H1 (cell line): Measurements from ENCODE around the gene NOTCH4. TPM values are rescaled to one million over a fixed set of nuclear protein-coding genes. Genes with fewer than 3 reads are reported as not detected.

Source experiments
- CTCF ChIA-PET: fragments of 300-600 bp; sonication (Branson Sonifier 250); formaldehyde crosslinking; loops from one replicate; lab custom pipeline; 2021; ENCODE audit not compliant: partially characterized antibody; lab: Charles Lee
- POLR2A ChIA-PET: fragments of 300-600 bp; sonication (Branson Sonifier 250); formaldehyde crosslinking; loops from one replicate; lab custom pipeline; 2021; ENCODE audit warnings: inconsistent platforms; ENCODE audit not compliant: partially characterized antibody; lab: Charles Lee
- DNase-seq, 2 experiments: peaks; one replicate each; pipeline versions ENCODE4 v3.0.0 to v3.0.0-alpha.2; 2010 to 2022; ENCODE audit warnings: low spot score in 2 of 2, low read depth in 1 of 2, mixed read lengths in 1 of 2
- FAIRE-seq: peaks from 2 replicates; lab custom pipeline; 2011; peaks lifted over from hg19 to GRCh38; lab: Jason Lieb, UNC
- H2AFZ ChIP-seq: 2 replicates; pipeline ENCODE4 v1.8.1; 2012; ENCODE audit warnings: low read length, inconsistent platforms
- H2AK5ac ChIP-seq: 2 replicates; pipeline ENCODE4 v1.6.1; 2013; ENCODE audit warnings: low read depth, low read length
- H2BK120ac ChIP-seq: replicated peaks from 2 replicates; pipeline ENCODE3; 2013; ENCODE audit warnings: low read depth, low read length, inconsistent platforms
- H2BK12ac ChIP-seq: 2 replicates; pipeline ENCODE4 v1.6.1; 2013; ENCODE audit warnings: low read depth, low read length
- H2BK15ac ChIP-seq: 2 replicates; pipeline ENCODE4 v1.6.1; 2013; ENCODE audit warnings: low read length
- H2BK20ac ChIP-seq: 2 replicates; pipeline ENCODE4 v1.6.1; 2013; ENCODE audit warnings: low read length
- H2BK5ac ChIP-seq: 2 replicates; pipeline ENCODE4 v1.6.1; 2013; ENCODE audit warnings: low read depth, low read length
- H3K14ac ChIP-seq: 2 replicates; pipeline ENCODE4 v1.6.1; 2013; ENCODE audit warnings: inconsistent platforms; ENCODE audit not compliant: insufficient read length
- H3K18ac ChIP-seq: 2 replicates; pipeline ENCODE4 v1.6.1; 2013; ENCODE audit warnings: low read length; ENCODE audit errors: extremely low read depth
- H3K23ac ChIP-seq: 2 replicates; pipeline ENCODE4 v1.6.1; 2013; ENCODE audit warnings: inconsistent platforms; ENCODE audit not compliant: insufficient read length
- H3K23me2 ChIP-seq: 2 replicates; pipeline ENCODE4 v1.6.1; 2013; ENCODE audit warnings: low read depth, low read length
- H3K27ac ChIP-seq: 2 replicates; pipeline ENCODE4 v1.6.1; 2011; ENCODE audit warnings: low read depth, low read length, inconsistent platforms
- H3K27me3 ChIP-seq, 4 experiments: replicated peaks in 1 of 4; 1 replicate in 1 of 4; 2 replicates in 3 of 4; pipeline versions ENCODE4 v1.6.1 to v1.8.1; 2011 to 2013; ENCODE audit warnings: low read length in 3 of 4, mild to moderate bottlenecking in 3 of 4, inconsistent platforms in 2 of 4, mixed read lengths in 2 of 4, moderate library complexity in 1 of 4; ENCODE audit not compliant: control insufficient read depth in 3 of 4, insufficient read depth in 3 of 4; ENCODE audit errors: extremely low read depth in 1 of 4
- H3K36me3 ChIP-seq, 4 experiments: 2 replicates each; pipeline versions ENCODE4 v1.6.1 to v1.8.1; 2011 to 2013; ENCODE audit warnings: mild to moderate bottlenecking in 4 of 4, low read length in 3 of 4, moderate library complexity in 2 of 4, control low read depth in 1 of 4, inconsistent platforms in 1 of 4; ENCODE audit not compliant: insufficient read depth in 4 of 4, control insufficient read depth in 2 of 4
- H3K4ac ChIP-seq: replicated peaks from 2 replicates; pipeline ENCODE3; 2013; ENCODE audit warnings: low read length, low read depth, mixed read lengths, inconsistent platforms; ENCODE audit not compliant: insufficient read length
- H3K4me1 ChIP-seq, 4 experiments: replicated peaks in 1 of 4; 1 replicate in 1 of 4; 2 replicates in 3 of 4; pipeline versions ENCODE4 v1.6.1 to v1.8.1; 2011 to 2013; ENCODE audit warnings: low read length in 3 of 4, inconsistent platforms in 2 of 4, mixed read lengths in 1 of 4; ENCODE audit not compliant: insufficient read depth in 4 of 4, control insufficient read depth in 3 of 4
- H3K4me2 ChIP-seq, 2 experiments: 2 replicates each; pipeline versions ENCODE4 v1.6.1 to v1.8.1; 2011 to 2013; ENCODE audit warnings: low read depth in 2 of 2, low read length in 2 of 2, control low read depth in 1 of 2, inconsistent platforms in 1 of 2, mild to moderate bottlenecking in 1 of 2; ENCODE audit not compliant: insufficient read depth in 1 of 2
- H3K4me3 ChIP-seq, 4 experiments: fragments of 200-600, 300-600 bp in 1 of 4; sonication (generic), shearing (Covaris generic), sonication (Bioruptor Twin) in 1 of 4; 2 replicates each; pipeline versions ENCODE4 v1.5.1 to v1.8.1; 2011 to 2016; ENCODE audit warnings: low read length in 4 of 4, low read depth in 3 of 4, control low read depth in 2 of 4, inconsistent platforms in 2 of 4, mild to moderate bottlenecking in 2 of 4, mixed read lengths in 1 of 4, moderate library complexity in 1 of 4; ENCODE audit not compliant: insufficient read depth in 2 of 4; ENCODE audit errors: extremely low read depth in 1 of 4
- H3K56ac ChIP-seq: replicated peaks from 2 replicates; pipeline ENCODE3; 2013; ENCODE audit warnings: low read depth, mild to moderate bottlenecking, mixed read lengths, low read length, inconsistent platforms; ENCODE audit not compliant: insufficient read length
- H3K79me1 ChIP-seq: 2 replicates; pipeline ENCODE4 v1.6.1; 2013; ENCODE audit warnings: low read depth, low read length, control low read depth
- H3K79me2 ChIP-seq, 2 experiments: 2 replicates each; pipeline versions ENCODE4 v1.6.1 to v1.8.1; 2012 to 2013; ENCODE audit warnings: low read length in 2 of 2, mild to moderate bottlenecking in 2 of 2, inconsistent platforms in 1 of 2; ENCODE audit not compliant: insufficient read depth in 2 of 2, control insufficient read depth in 1 of 2
- H3K9ac ChIP-seq, 4 experiments: replicated peaks in 1 of 4; 1 replicate in 1 of 4; 2 replicates in 3 of 4; pipeline versions ENCODE4 v1.6.1 to v1.8.1; 2011 to 2013; ENCODE audit warnings: low read depth in 3 of 4, low read length in 3 of 4, control low read depth in 2 of 4, mild to moderate bottlenecking in 2 of 4, moderate library complexity in 2 of 4, inconsistent platforms in 1 of 4; ENCODE audit errors: extremely low read depth in 1 of 4
- H3K9me3 ChIP-seq, 2 experiments: 2 replicates each; pipeline versions ENCODE4 v1.6.1 to v1.8.1; 2012 to 2013; ENCODE audit warnings: mild to moderate bottlenecking in 2 of 2, moderate library complexity in 2 of 2, control low read depth in 1 of 2, inconsistent platforms in 1 of 2, low read depth in 1 of 2, low read length in 1 of 2, mixed read lengths in 1 of 2; ENCODE audit not compliant: insufficient read depth in 2 of 2
- H4K20me1 ChIP-seq, 2 experiments: replicated peaks in 1 of 2; 2 replicates each; pipeline versions ENCODE3 to v1.8.1; 2011 to 2013; ENCODE audit warnings: inconsistent platforms in 2 of 2, low read length in 2 of 2, mild to moderate bottlenecking in 1 of 2; ENCODE audit not compliant: insufficient read depth in 2 of 2, control insufficient read depth in 1 of 2
- H4K5ac ChIP-seq: 2 replicates; pipeline ENCODE4 v1.6.1; 2013; ENCODE audit warnings: low read length, low read depth, mixed read lengths, inconsistent platforms; ENCODE audit not compliant: insufficient read length
- H4K8ac ChIP-seq: 2 replicates; pipeline ENCODE4 v1.8.0; 2013; ENCODE audit warnings: mild to moderate bottlenecking, moderate library complexity, low read length, inconsistent platforms; ENCODE audit not compliant: insufficient read depth; ENCODE audit errors: extremely low read depth
- H4K91ac ChIP-seq: replicated peaks from 2 replicates; pipeline ENCODE3; 2013; ENCODE audit warnings: low read length, mixed read lengths, inconsistent platforms; ENCODE audit not compliant: insufficient read length
- BACH1 ChIP-seq: IDR thresholded peaks from 2 replicates; pipeline ENCODE4 v1.6.1; 2012; ENCODE audit warnings: low read length, improper control_type of control experiment
- CEBPB ChIP-seq: IDR thresholded peaks from 2 replicates; pipeline ENCODE4 v1.6.1; 2012; ENCODE audit warnings: low read depth, low read length
- HDAC2 ChIP-seq, 2 experiments: fragments of 300-600 bp in 1 of 2; sonication (generic) in 1 of 2; IDR thresholded peaks; 2 replicates each; pipeline ENCODE4 v1.6.1; 2011 to 2012; ENCODE audit warnings: low read depth in 2 of 2, low read length in 2 of 2, mild to moderate bottlenecking in 2 of 2, moderate library complexity in 2 of 2, borderline replicate concordance in 1 of 2, inconsistent platforms in 1 of 2
- HDAC6 ChIP-seq: IDR thresholded peaks from one replicate; pipeline ENCODE4 v1.7.1; 2012; ENCODE audit warnings: low read depth, mild to moderate bottlenecking, inconsistent platforms, low read length, moderate library complexity
- JUND ChIP-seq: IDR thresholded peaks from 2 replicates; pipeline ENCODE4 v1.6.1; 2011; ENCODE audit warnings: mild to moderate bottlenecking, improper control_type of control experiment, low read length
- NRF1 ChIP-seq: IDR thresholded peaks from 2 replicates; pipeline ENCODE4 v1.6.1; 2011; ENCODE audit warnings: mild to moderate bottlenecking, low read depth, low read length, improper control_type of control experiment
- PHF8 ChIP-seq: fragments of 200-600 bp; sonication (generic); conservative IDR thresholded peaks from 2 replicates; pipeline ENCODE4 v1.7.1; 2012; ENCODE audit warnings: low read depth, mild to moderate bottlenecking, inconsistent platforms, low read length, moderate library complexity
- RFX5 ChIP-seq: IDR thresholded peaks from 2 replicates; pipeline ENCODE4 v1.6.1; 2011; ENCODE audit warnings: low read depth, low read length, improper control_type of control experiment, borderline replicate concordance
- SP1 ChIP-seq: IDR thresholded peaks from 2 replicates; pipeline ENCODE4 v1.6.1; 2011; ENCODE audit warnings: low read depth, low read length
- SUZ12 ChIP-seq: fragments of 200-600 bp; sonication (generic); IDR thresholded peaks from 2 replicates; pipeline ENCODE4 v1.6.1; 2012; ENCODE audit warnings: mild to moderate bottlenecking, inconsistent platforms, low read length, moderate library complexity, mixed read lengths
- YY1 ChIP-seq: IDR thresholded peaks from 2 replicates; pipeline ENCODE4 v1.6.1; 2011; ENCODE audit warnings: low read depth, mild to moderate bottlenecking, low read length
- WGBS, 2 experiments: shearing (Covaris generic) in 1 of 2; methylation state at CpG; one replicate each; pipeline versions ENCODE4 v1.1.6 to v1.1.7; 2013 to 2015; ENCODE audit warnings: low lambda C conversion rate in 2 of 2, mixed read lengths in 2 of 2, inconsistent platforms in 1 of 2, low coverage in 1 of 2, missing lambda C conversion rate in 1 of 2; ENCODE audit not compliant: insufficient replicate concordance in 2 of 2, insufficient coverage in 1 of 2, insufficient read length in 1 of 2; ENCODE audit errors: extremely low coverage in 1 of 2, missing lambda C conversion rate in 1 of 2; 5-methylcytosine and 5-hydroxymethylcytosine counted together
- polyA plus RNA-seq, 7 experiments: library from polyadenylated mRNA; depleted of rRNA in 3 of 7; stranded (reverse) in 5 of 7; unstranded in 2 of 7; fragments of >200 nt in 5 of 7; fragments of 200-250 nt in 2 of 7; gene quantifications; 1 replicate in 5 of 7; 2 replicates in 1 of 7; 4 replicates in 1 of 7; pipeline versions ENCODE4 v1.2.1 to v1.2.3, GENCODE V29; 2011 to 2013; ENCODE audit warnings: missing spikeins in 2 of 7, mixed read lengths in 2 of 7
- total RNA-seq: library from RNA; stranded (reverse); fragmentation: NEBNext Ultra II Directional; extraction: Animal tissue kit (Norgen Biotek cat#: 25700); gene quantifications from 2 replicates; pipeline ENCODE4 v1.2.1, GENCODE V29; 2021
- TF ChIP-seq, protein P1 (sequence below): IDR thresholded peaks from 2 replicates; pipeline ENCODE4 v1.6.1; 2012; ENCODE audit warnings: inconsistent platforms
- TF ChIP-seq, protein P2 (sequence below): IDR thresholded peaks from 2 replicates; pipeline ENCODE4 v1.6.1; 2011; ENCODE audit warnings: low read length, improper control_type of control experiment

The NOTCH4 gene
- total and polyA plus RNA-seq, 2 of the 8 experiments (the other 6 are each of a cell fraction or from before 2014, with no cell fraction given), result 1.9 to 2.8 TPM

DNA sequence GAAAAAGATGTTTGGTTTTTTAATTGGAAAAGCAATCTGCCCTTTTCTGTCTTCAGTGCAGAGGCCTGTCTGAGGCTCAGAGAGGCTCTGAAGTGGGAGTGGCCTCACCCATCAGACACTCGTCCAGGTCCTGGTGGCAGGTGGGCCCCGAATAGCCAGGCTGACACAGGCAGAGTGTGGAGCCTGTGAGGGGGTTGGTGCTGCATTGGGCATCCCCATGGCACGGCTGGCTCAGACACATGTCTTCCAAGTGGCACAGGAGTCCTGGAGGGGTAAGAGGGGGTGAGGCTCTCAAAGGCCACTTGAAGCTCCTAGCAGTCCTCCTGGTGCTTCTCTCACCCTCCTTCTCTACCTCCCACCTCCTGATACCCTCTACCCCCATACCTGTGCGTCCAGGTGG lies 3.8 kb downstream of the NOTCH4 start:
- Histone ChIP-seq H3K23ac (no peak overlapping the region), H4K20me1 (no peaks in the 10 kb centered on the region), H3K36me3 (no peaks in the 10 kb centered on the region), H2BK120ac (no peak overlapping the region), H3K4ac (no peak overlapping the region), H3K23me2 (no peaks in the 10 kb centered on the region; the same call in 1 of the 2 replicates), H3K4me1 (peaks cover 0 to 9% (median under 1%) of the 10 kb centered on the region in 4 experiments; a peak in 1 of 7 replicates), H2BK20ac (no peak overlapping the region), H3K9ac (no peak overlapping the region), H2AK5ac (no peak overlapping the region), H2AFZ (no peak overlapping the region), H2BK15ac (no peak overlapping the region), H3K56ac (no peak overlapping the region), H3K27me3 (no peaks in the 10 kb centered on the region), H3K18ac (no peak overlapping the region), H3K4me3 (no peak overlapping the region), H2BK5ac (no peak overlapping the region), H3K79me2 (no peaks in the 10 kb centered on the region), H3K4me2 (no peak overlapping the region), H4K5ac (no peak overlapping the region), H3K79me1 (no peaks in the 10 kb centered on the region), H4K91ac (no peak overlapping the region), H3K14ac (no peak overlapping the region), H3K9me3 (no peaks in the 10 kb centered on the region), H2BK12ac (no peak overlapping the region), H4K8ac (no peak overlapping the region), H3K27ac (no peak overlapping the region)
- CTCF ChIA-PET, result interaction anchor here (0.6 kb wide), 1 partner anchor 312 kb away, joined by 4 read pairs; no protein-coding TSS in a partner anchor
- 80% methylated on average over 4 of the region's 4 CpGs; no CpG with 5 or more reads in 1 of the 2 experiments for WGBS, 2 experiments
- POLR2A ChIA-PET, result no interaction called here
- DNase-seq, result no peak
- FAIRE-seq, result no peak
- TF ChIP-seq HDAC6 (no peak), JUND (no peak), BACH1 (no peak), CEBPB (no peak), NRF1 (no peak), SUZ12 (no peak), SP1 (no peak), PHF8 (no peak), YY1 (no peak), HDAC2 (IDR thresholded peaks at IDR 0.05; ENCODE audit: borderline replicate concordance in 1 of 2, low read depth in 2 of 2, low read length in 2 of 2) (no peak), RFX5 (no peak)
- TF ChIP-seq, protein P1, sequence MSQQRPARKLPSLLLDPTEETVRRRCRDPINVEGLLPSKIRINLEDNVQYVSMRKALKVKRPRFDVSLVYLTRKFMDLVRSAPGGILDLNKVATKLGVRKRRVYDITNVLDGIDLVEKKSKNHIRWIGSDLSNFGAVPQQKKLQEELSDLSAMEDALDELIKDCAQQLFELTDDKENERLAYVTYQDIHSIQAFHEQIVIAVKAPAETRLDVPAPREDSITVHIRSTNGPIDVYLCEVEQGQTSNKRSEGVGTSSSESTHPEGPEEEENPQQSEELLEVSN, result no peak
- TF ChIP-seq, protein P2, sequence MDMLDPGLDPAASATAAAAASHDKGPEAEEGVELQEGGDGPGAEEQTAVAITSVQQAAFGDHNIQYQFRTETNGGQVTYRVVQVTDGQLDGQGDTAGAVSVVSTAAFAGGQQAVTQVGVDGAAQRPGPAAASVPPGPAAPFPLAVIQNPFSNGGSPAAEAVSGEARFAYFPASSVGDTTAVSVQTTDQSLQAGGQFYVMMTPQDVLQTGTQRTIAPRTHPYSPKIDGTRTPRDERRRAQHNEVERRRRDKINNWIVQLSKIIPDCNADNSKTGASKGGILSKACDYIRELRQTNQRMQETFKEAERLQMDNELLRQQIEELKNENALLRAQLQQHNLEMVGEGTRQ, result no peak
